Lung (tissue), 12 donors: ENCODE data around the gene AQP12B. TPM values are rescaled to one million over a fixed set of nuclear protein-coding genes. Genes with fewer than 3 reads are reported as not detected.

Experiments
- ATAC-seq: fragments of 200-7000 bp; cut with Tn5 transposase; one replicate; pipeline ENCODE4 v1.9.1; 2020; ENCODE audit warnings: moderate number of reproducible peaks; ENCODE audit not compliant: insufficient read depth, low FRiP score
- DNase-seq, 3 donors: peaks; one replicate each; pipeline ENCODE4 v3.0.0-alpha.2; 2013 to 2017
- H3K27ac ChIP-seq, 2 donors: one replicate each; pipeline ENCODE4 v1.5.1; 2013; ENCODE audit warnings: mild to moderate bottlenecking in 2 of 2, moderate library complexity in 2 of 2, control low read depth in 1 of 2, inconsistent platforms in 1 of 2, low read depth in 1 of 2, low read length in 1 of 2
- H3K27me3 ChIP-seq, 3 donors: one replicate each; pipeline ENCODE4 v1.5.1; 2013; ENCODE audit warnings: low read length in 2 of 3; ENCODE audit not compliant: control insufficient read depth in 3 of 3, insufficient read depth in 3 of 3
- H3K36me3 ChIP-seq, 4 donors: one replicate each; pipeline ENCODE4 v1.5.1; 2013; ENCODE audit warnings: low read length in 4 of 4, mild to moderate bottlenecking in 1 of 4, moderate library complexity in 1 of 4; ENCODE audit not compliant: control insufficient read depth in 4 of 4, insufficient read depth in 4 of 4
- H3K4me1 ChIP-seq, 5 donors: one replicate each; pipeline ENCODE4 v1.5.1; 2013; ENCODE audit warnings: low read length in 5 of 5, mild to moderate bottlenecking in 2 of 5, moderate library complexity in 1 of 5; ENCODE audit not compliant: control insufficient read depth in 5 of 5, insufficient read depth in 5 of 5
- H3K4me3 ChIP-seq: one replicate; pipeline ENCODE4 v1.5.1; 2013; ENCODE audit warnings: mild to moderate bottlenecking, control low read depth, moderate library complexity
- H3K9ac ChIP-seq, 2 donors: one replicate each; pipeline ENCODE4 v1.5.1; 2013; ENCODE audit warnings: low read length in 2 of 2, control low read depth in 1 of 2; ENCODE audit not compliant: insufficient read depth in 1 of 2
- H3K9me3 ChIP-seq, 4 donors: one replicate each; pipeline ENCODE4 v1.5.1; 2013; ENCODE audit warnings: low read length in 3 of 4, mild to moderate bottlenecking in 1 of 4, moderate library complexity in 1 of 4; ENCODE audit not compliant: control insufficient read depth in 4 of 4, insufficient read depth in 3 of 4
- CTCF ChIP-seq: IDR thresholded peaks from 2 replicates; pipeline ENCODE4 v1.5.1; 2012; ENCODE audit warnings: mild to moderate bottlenecking; ENCODE audit errors: control extremely low read depth, extremely low read depth
- WGBS, 2 donors: extraction: QIAGEN DNeasy Blood & Tissue Kit; methylation state at CpG; one replicate each; pipeline ENCODE4 v1.1.7; 2013; 5-methylcytosine and 5-hydroxymethylcytosine counted together
- polyA plus RNA-seq, 2 donors: library from polyadenylated mRNA; stranded (reverse); fragments of 200-250 nt; gene quantifications; one replicate each; pipeline ENCODE4 v1.2.1, GENCODE V29; 2013
- total RNA-seq, 2 donors: library from RNA; depleted of rRNA in 1 of 2; stranded (reverse); fragments of >200 nt in 1 of 2; gene quantifications; one replicate each; pipeline ENCODE4 v1.2.1, GENCODE V29; 2014 to 2021
- donor health status: control.
- donor health status: control.
- donor health status: Bipolar disorder and iron deficiency.
- donor health status: healthy.
- donor health status: DM: yes; HTN: yes; CAD: no.

The AQP12B gene
- total and polyA plus RNA-seq, 4 donors, result 0.15 TPM; not detected in 3

- no peak overlapping the region for H3K9ac ChIP-seq
- H3K36me3 ChIP-seq, result no peaks in the 10 kb centered on the region
- no peak overlapping the region for H3K4me3 ChIP-seq
- peaks cover 0 to 6% (median 0%) of the 10 kb centered on the region in 4 donors for H3K9me3 ChIP-seq
- DNase-seq (no peak), ATAC-seq (no peak)
- no peak overlapping the region for H3K27ac ChIP-seq
- WGBS, 2 donors, result 77 to 84% methylated on average over 3 of the region's 3 CpGs
- no peak for TF ChIP-seq CTCF
- H3K27me3 ChIP-seq, result peaks cover 3 to 15% (median 6%) of the 10 kb centered on the region in 3 donors
- no peaks in the 10 kb centered on the region for H3K4me1 ChIP-seq
Observed at GRCh38 chr2:240651185-240651584, 31.5 kb downstream of the AQP12B start.

- no peaks in the 10 kb centered on the region for H3K4me1 ChIP-seq
- H3K9ac ChIP-seq, result no peak overlapping the region
- no peaks in the 10 kb centered on the region for H3K36me3 ChIP-seq
- H3K27ac ChIP-seq, result no peak overlapping the region
- H3K9me3 ChIP-seq, result peaks cover 0 to 11% (median 0%) of the 10 kb centered on the region in 4 donors
- no peak for ATAC-seq
- H3K27me3 ChIP-seq, result peaks cover 3 to 13% (median 8%) of the 10 kb centered on the region in 3 donors
- H3K4me3 ChIP-seq, result no peak overlapping the region
- TF ChIP-seq CTCF, result no peak
- DNase-seq, result no peak
- WGBS, 2 donors, result 81 to 88% methylated on average over 13 of the region's 13 CpGs
Observed at GRCh38 chr2:240650254-240650965, 32.3 kb downstream of the AQP12B start.

- Histone ChIP-seq H3K9me3 (peaks cover 0 to 11% (median 0%) of the 10 kb centered on the region in 4 donors), H3K4me3 (no peak overlapping the region), H3K36me3 (no peaks in the 10 kb centered on the region), H3K27ac (no peak overlapping the region), H3K9ac (no peak overlapping the region), H3K4me1 (no peaks in the 10 kb centered on the region), H3K27me3 (peaks cover 3 to 10% (median 8%) of the 10 kb centered on the region in 3 donors)
- 61 to 68% methylated on average over 7 of the region's 7 CpGs for WGBS, 2 donors
- DNase-seq, result no peak
- no peak for TF ChIP-seq CTCF
- ATAC-seq, result no peak
Observed at GRCh38 chr2:240649331-240649730, 33.4 kb downstream of the AQP12B start.
